ENCODE data around the gene CACNB4.

Gene CACNB4

GRCh38 chr2:151902829-151903228 lies 196.0 kb downstream of the CACNB4 start:
- DNase-seq (ENCODE audit: low read depth), result no peak
- no peak overlapping the region for H3K4me3 ChIP-seq (ENCODE audit: low read depth, low read length)
- TF ChIP-seq, protein P1, sequence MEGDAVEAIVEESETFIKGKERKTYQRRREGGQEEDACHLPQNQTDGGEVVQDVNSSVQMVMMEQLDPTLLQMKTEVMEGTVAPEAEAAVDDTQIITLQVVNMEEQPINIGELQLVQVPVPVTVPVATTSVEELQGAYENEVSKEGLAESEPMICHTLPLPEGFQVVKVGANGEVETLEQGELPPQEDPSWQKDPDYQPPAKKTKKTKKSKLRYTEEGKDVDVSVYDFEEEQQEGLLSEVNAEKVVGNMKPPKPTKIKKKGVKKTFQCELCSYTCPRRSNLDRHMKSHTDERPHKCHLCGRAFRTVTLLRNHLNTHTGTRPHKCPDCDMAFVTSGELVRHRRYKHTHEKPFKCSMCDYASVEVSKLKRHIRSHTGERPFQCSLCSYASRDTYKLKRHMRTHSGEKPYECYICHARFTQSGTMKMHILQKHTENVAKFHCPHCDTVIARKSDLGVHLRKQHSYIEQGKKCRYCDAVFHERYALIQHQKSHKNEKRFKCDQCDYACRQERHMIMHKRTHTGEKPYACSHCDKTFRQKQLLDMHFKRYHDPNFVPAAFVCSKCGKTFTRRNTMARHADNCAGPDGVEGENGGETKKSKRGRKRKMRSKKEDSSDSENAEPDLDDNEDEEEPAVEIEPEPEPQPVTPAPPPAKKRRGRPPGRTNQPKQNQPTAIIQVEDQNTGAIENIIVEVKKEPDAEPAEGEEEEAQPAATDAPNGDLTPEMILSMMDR (IDR thresholded peaks at IDR 0.05; ENCODE audit: low read depth, low read length, missing control alignments), result no peak

- TF ChIP-seq, protein P1 (IDR thresholded peaks at IDR 0.05; ENCODE audit: low read depth, low read length, missing control alignments), result no peak
- H3K4me3 ChIP-seq (ENCODE audit: low read depth, low read length), result no peak overlapping the region
- DNase-seq (ENCODE audit: low read depth), result no peak
Observed at GRCh38 chr2:151900331-151900730, 198.5 kb downstream of the CACNB4 start.

DNA sequence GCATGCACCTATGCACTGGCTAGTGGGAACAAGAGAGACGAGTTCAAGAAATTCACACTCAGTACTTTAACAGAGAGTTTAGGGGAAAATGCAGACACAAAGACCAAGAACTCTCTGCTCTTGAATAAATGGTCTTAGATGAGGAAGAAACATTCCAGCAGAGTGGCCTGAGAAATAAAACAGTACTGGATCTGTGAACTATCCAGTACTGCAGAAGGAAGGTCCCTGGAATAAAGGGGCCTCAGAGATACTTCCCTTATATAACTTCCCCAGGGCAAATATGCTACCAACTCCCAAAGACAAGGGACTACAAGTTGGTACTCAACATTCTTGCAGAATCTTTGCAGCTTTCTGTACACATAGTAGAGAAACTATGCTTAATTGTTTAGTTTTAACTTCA lies 199.7 kb downstream of the CACNB4 start:
- TF ChIP-seq, protein P1 (IDR thresholded peaks at IDR 0.05; ENCODE audit: low read depth, low read length, missing control alignments), result no peak
- no peak for DNase-seq (ENCODE audit: low read depth)

DNA sequence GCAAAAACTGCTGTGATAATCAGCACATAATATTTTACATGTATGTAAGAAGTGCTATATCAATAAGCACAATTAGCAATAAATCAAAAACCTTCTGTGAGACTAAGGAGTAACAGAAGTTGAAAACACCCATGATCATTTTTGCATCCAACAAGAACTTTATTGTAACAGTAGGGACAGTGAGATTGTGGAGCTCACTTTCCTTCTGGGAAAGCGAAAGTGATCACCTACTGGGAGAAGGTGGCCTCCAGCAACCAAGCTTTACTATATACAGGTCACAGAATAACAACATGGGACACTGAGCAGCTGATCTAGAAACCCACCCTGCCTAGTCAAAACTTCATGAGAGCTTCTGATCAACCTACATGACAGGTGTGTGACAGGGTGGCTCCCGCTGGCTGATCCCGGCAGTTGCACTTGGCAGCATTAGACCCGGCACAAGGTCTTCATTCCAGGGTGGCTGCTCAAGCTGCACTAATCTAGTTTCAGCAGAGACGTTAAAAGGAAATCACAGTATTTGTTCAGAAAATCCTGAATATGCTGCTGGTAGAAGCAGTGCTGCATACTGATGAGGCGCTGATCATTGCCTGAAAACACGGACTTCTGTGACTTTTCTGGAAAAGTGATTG lies 207.2 kb downstream of the CACNB4 start:
- H3K4me3 ChIP-seq (ENCODE audit: low read depth, low read length), result no peak overlapping the region
- TF ChIP-seq, protein P1 (IDR thresholded peaks at IDR 0.05; ENCODE audit: low read depth, low read length, missing control alignments), result no peak
- no peak for DNase-seq (ENCODE audit: low read depth)

More for the DNA sequence above, 199.7 kb downstream of the CACNB4 start:
- H3K4me3 ChIP-seq (ENCODE audit: low read depth, low read length), result no peak overlapping the region

GRCh38 chr2:151887164-151887563 lies 211.7 kb downstream of the CACNB4 start:
- no peak overlapping the region for H3K4me3 ChIP-seq (ENCODE audit: low read depth, low read length)
- TF ChIP-seq, protein P1 (IDR thresholded peaks at IDR 0.05; ENCODE audit: low read depth, low read length, missing control alignments), result no peak

DNA sequence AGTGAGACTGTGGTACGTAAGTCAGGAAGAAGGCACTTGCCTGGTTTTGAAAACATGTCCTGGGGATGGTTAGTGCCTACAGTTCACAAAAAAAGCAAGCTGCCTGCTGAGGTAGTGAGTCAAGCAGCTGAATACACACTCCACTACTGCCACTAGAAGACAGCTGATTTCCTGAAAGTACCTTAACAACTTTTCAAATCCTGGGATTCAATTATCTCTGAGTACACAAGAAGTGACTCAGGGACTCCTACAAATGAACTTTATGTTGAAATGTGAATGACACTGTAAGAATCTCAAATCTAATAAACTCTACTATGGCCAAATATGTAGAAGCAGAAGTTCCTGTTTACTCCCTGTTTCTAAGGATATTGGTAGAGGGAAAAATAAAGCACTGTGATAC lies 212.6 kb downstream of the CACNB4 start:
- TF ChIP-seq, protein P1 (IDR thresholded peaks at IDR 0.05; ENCODE audit: low read depth, low read length, missing control alignments), result no peak
- no peak overlapping the region for H3K4me3 ChIP-seq (ENCODE audit: low read depth, low read length)
- no peak for DNase-seq (ENCODE audit: low read depth)

More at GRCh38 chr2:151887164-151887563, 211.7 kb downstream of the CACNB4 start:
- no peak for DNase-seq (ENCODE audit: low read depth)

Data from GM12864 (cell line).